H9 (cell line): ENCODE measurements around the gene BOD1. TPM values are rescaled to one million over a fixed set of nuclear protein-coding genes. Genes with fewer than 3 reads are reported as not detected.
A peak's percentile ranks its signal among the peaks of the same experiment; 100 is the strongest.

Source experiments
- DNase-seq: peaks from one replicate; pipeline ENCODE4 v3.0.0-alpha.2; 2017
- H2AFZ ChIP-seq: one replicate; pipeline ENCODE4 v1.6.1; 2013; ENCODE audit warnings: mild to moderate bottlenecking, low read length, control low read depth, moderate library complexity
- H2AK5ac ChIP-seq: 2 replicates; pipeline ENCODE4 v1.6.1; 2013; ENCODE audit warnings: low read length, control low read depth, mixed read lengths; ENCODE audit not compliant: insufficient read length
- H2BK120ac ChIP-seq: one replicate; pipeline ENCODE4 v1.6.1; 2013; ENCODE audit warnings: low read depth, mild to moderate bottlenecking, low read length, control low read depth, inconsistent platforms; ENCODE audit not compliant: poor library complexity, severe bottlenecking
- H2BK12ac ChIP-seq: 2 replicates; pipeline ENCODE4 v1.6.1; 2013; ENCODE audit warnings: low read length, control low read depth, mixed read lengths, low read depth; ENCODE audit not compliant: insufficient read length
- H2BK15ac ChIP-seq: 2 replicates; pipeline ENCODE4 v1.6.1; 2013; ENCODE audit warnings: low read depth, low read length, control low read depth
- H2BK20ac ChIP-seq: one replicate; pipeline ENCODE4 v1.6.1; 2013; ENCODE audit warnings: low read depth, mild to moderate bottlenecking, low read length, control low read depth, inconsistent platforms; ENCODE audit not compliant: poor library complexity, severe bottlenecking
- H2BK5ac ChIP-seq: 2 replicates; pipeline ENCODE4 v1.6.1; 2013; ENCODE audit warnings: low read length, control low read depth, mixed read lengths; ENCODE audit not compliant: insufficient read length
- H3K14ac ChIP-seq: 2 replicates; pipeline ENCODE4 v1.6.1; 2013; ENCODE audit warnings: low read length, control low read depth; ENCODE audit not compliant: insufficient read depth
- H3K18ac ChIP-seq: 2 replicates; pipeline ENCODE4 v1.6.1; 2013; ENCODE audit warnings: low read depth, mild to moderate bottlenecking, mixed read lengths, low read length, control low read depth; ENCODE audit not compliant: insufficient read length
- H3K23ac ChIP-seq: 2 replicates; pipeline ENCODE4 v1.6.1; 2013; ENCODE audit warnings: low read length, control low read depth, mixed read lengths, low read depth; ENCODE audit not compliant: insufficient read length
- H3K23me2 ChIP-seq: 2 replicates; pipeline ENCODE4 v1.6.1; 2013; ENCODE audit warnings: low read depth, mild to moderate bottlenecking, mixed read lengths, low read length, control low read depth; ENCODE audit not compliant: insufficient read length, poor library complexity, severe bottlenecking
- H3K27ac ChIP-seq: 2 replicates; pipeline ENCODE4 v1.5.1; 2013; ENCODE audit warnings: low read length, control low read depth, mixed read lengths, low read depth; ENCODE audit not compliant: insufficient read length
- H3K27me3 ChIP-seq: 2 replicates; pipeline ENCODE4 v1.6.1; 2013; ENCODE audit warnings: low read length, control low read depth, inconsistent platforms; ENCODE audit not compliant: insufficient read depth
- H3K4ac ChIP-seq: 2 replicates; pipeline ENCODE4 v1.6.1; 2013; ENCODE audit warnings: low read depth, mild to moderate bottlenecking, control low read depth, inconsistent platforms, low read length, moderate library complexity
- H3K4me1 ChIP-seq: 2 replicates; pipeline ENCODE4 v1.6.1; 2013; ENCODE audit warnings: low read length, control low read depth, inconsistent platforms; ENCODE audit not compliant: insufficient read depth
- H3K4me2 ChIP-seq: 2 replicates; pipeline ENCODE4 v1.6.1; 2013; ENCODE audit warnings: low read length, control low read depth, mixed read lengths; ENCODE audit not compliant: insufficient read length, insufficient read depth
- H3K56ac ChIP-seq: 2 replicates; pipeline ENCODE4 v1.6.1; 2013; ENCODE audit warnings: low read depth, mild to moderate bottlenecking, mixed read lengths, low read length, control low read depth; ENCODE audit not compliant: insufficient read length
- H3K79me1 ChIP-seq: 2 replicates; pipeline ENCODE4 v1.6.1; 2013; ENCODE audit warnings: low read depth, mild to moderate bottlenecking, moderate library complexity, low read length, control low read depth, inconsistent platforms; ENCODE audit not compliant: insufficient read depth, poor library complexity, severe bottlenecking
- H3K79me2 ChIP-seq: 2 replicates; pipeline ENCODE4 v1.6.1; 2013; ENCODE audit warnings: low read length, control low read depth, inconsistent platforms; ENCODE audit not compliant: insufficient read depth
- H3K9ac ChIP-seq: 2 replicates; pipeline ENCODE4 v1.6.1; 2013; ENCODE audit warnings: low read length, control low read depth, mixed read lengths; ENCODE audit not compliant: insufficient read length; ENCODE audit errors: extremely low read depth
- H3K9me3 ChIP-seq: one replicate; pipeline ENCODE4 v1.6.1; 2013; ENCODE audit warnings: low read depth, low read length, inconsistent platforms; ENCODE audit not compliant: control insufficient read depth
- H3T11ph ChIP-seq: one replicate; pipeline ENCODE4 v1.6.1; 2013; ENCODE audit warnings: mild to moderate bottlenecking, low read length, control low read depth, inconsistent platforms
- H4K20me1 ChIP-seq: one replicate; pipeline ENCODE4 v1.6.1; 2013; ENCODE audit not compliant: control insufficient read depth, insufficient read length, insufficient read depth
- H4K5ac ChIP-seq: 2 replicates; pipeline ENCODE4 v1.6.1; 2013; ENCODE audit warnings: low read depth, mild to moderate bottlenecking, mixed read lengths, low read length, control low read depth; ENCODE audit not compliant: insufficient read length
- H4K8ac ChIP-seq: replicated peaks from 2 replicates; pipeline ENCODE4 v1.6.1; 2013; ENCODE audit warnings: low read length, control low read depth, mixed read lengths, low read depth; ENCODE audit not compliant: insufficient read length
- H4K91ac ChIP-seq: 2 replicates; pipeline ENCODE4 v1.6.1; 2013; ENCODE audit warnings: low read depth, mild to moderate bottlenecking, moderate library complexity, mixed read lengths, low read length, control low read depth; ENCODE audit not compliant: insufficient read length
- H3K27ac Mint-ChIP-seq, 3 experiments: 2 replicates in 2 of 3; 3 replicates in 1 of 3; pipeline ENCODE4 v1.8.0; 2020 to 2021; ENCODE audit warnings: mixed read lengths in 3 of 3, mild to moderate bottlenecking in 1 of 3, moderate library complexity in 1 of 3
- H3K27me3 Mint-ChIP-seq: 2 replicates; pipeline ENCODE4 v1.8.0; 2021; ENCODE audit warnings: low read depth, mild to moderate bottlenecking, moderate library complexity, mixed read lengths
- H3K36me3 Mint-ChIP-seq, 3 experiments: 2 replicates in 2 of 3; 3 replicates in 1 of 3; pipeline ENCODE4 v1.8.0; 2020 to 2021; ENCODE audit warnings: low read depth in 3 of 3, mixed read lengths in 3 of 3; ENCODE audit not compliant: insufficient read depth in 1 of 3
- H3K4me1 Mint-ChIP-seq, 2 experiments: 2 replicates each; pipeline ENCODE4 v1.8.0; 2020; ENCODE audit warnings: mixed read lengths in 2 of 2
- H3K4me3 Mint-ChIP-seq, 2 experiments: 2 replicates in 1 of 2; 3 replicates in 1 of 2; pipeline ENCODE4 v1.8.0; 2020 to 2021; ENCODE audit warnings: mild to moderate bottlenecking in 2 of 2, mixed read lengths in 2 of 2, moderate library complexity in 1 of 2
- H3K9me3 Mint-ChIP-seq, 2 experiments: 2 replicates in 1 of 2; 3 replicates in 1 of 2; pipeline ENCODE4 v1.8.0; 2020; ENCODE audit warnings: mild to moderate bottlenecking in 2 of 2, mixed read lengths in 2 of 2, moderate library complexity in 1 of 2
- CTCF ChIP-seq: fragments of 200-600 bp; sonication (generic); conservative IDR thresholded peaks from 3 replicates; pipeline ENCODE4 v1.8.0; 2021; ENCODE audit warnings: antibody characterized with exemption, mild to moderate bottlenecking
- WGBS: extraction: QIAGEN DNeasy Blood & Tissue Kit; methylation state at CpG from one replicate; pipeline ENCODE4 v1.1.7; 2013; ENCODE audit warnings: missing lambda C conversion rate, low lambda C conversion rate, mixed read lengths; ENCODE audit not compliant: insufficient read length; ENCODE audit errors: extremely low coverage; 5-methylcytosine and 5-hydroxymethylcytosine counted together
- total RNA-seq: library from RNA; stranded (reverse); gene quantifications from 2 replicates; pipeline ENCODE4 v1.2.1, GENCODE V29; 2021

The BOD1 gene
- total RNA-seq, 1 experiment from 2014 or later, result 121 TPM

GRCh38 chr5:173583346-173583745, 33.1 kb downstream of the BOD1 start:
- TF ChIP-seq CTCF, result no peak
- H3K79me1 ChIP-seq, result no peaks in the 10 kb centered on the region

More at GRCh38 chr5:173583346-173583745, 33.1 kb downstream of the BOD1 start:
- no peak for DNase-seq
- H3K9ac ChIP-seq, result no peak overlapping the region
- H4K20me1 ChIP-seq, result no peaks in the 10 kb centered on the region
- H4K91ac ChIP-seq, result no peak overlapping the region
- no peak overlapping the region for H3K18ac ChIP-seq
- no CpG with 5 or more reads among the region's 2 CpGs for WGBS
- Mint-ChIP-seq H3K4me3 (no peak overlapping the region), H3K27ac (peak overlapping the region in 1 of 3 experiments; percentile 54; a peak in 1 of 7 replicates), H3K36me3 (peaks cover 18 to 35% (median 31%) of the 10 kb centered on the region in 3 experiments; a peak in 6 of 7 replicates), H3K27me3 (peaks cover 22% of the 10 kb centered on the region), H3K9me3 (peaks cover 44 to 48% of the 10 kb centered on the region in 2 experiments), H3K4me1 (peaks cover 0 to 10% of the 10 kb centered on the region in 2 experiments; a peak in 2 of 4 replicates)
- no peaks in the 10 kb centered on the region for H3K27me3 ChIP-seq
- no peak overlapping the region for H4K5ac ChIP-seq
- no peak overlapping the region for H2BK15ac ChIP-seq
- H3K23ac ChIP-seq, result no peak overlapping the region
- no peak overlapping the region for H4K8ac ChIP-seq
- no peak overlapping the region for H2BK120ac ChIP-seq
- no peaks in the 10 kb centered on the region for H3K23me2 ChIP-seq
- no peak overlapping the region for H3K56ac ChIP-seq
- H3T11ph ChIP-seq, result no peak overlapping the region
- no peak overlapping the region for H2AK5ac ChIP-seq
- H2BK20ac ChIP-seq, result no peak overlapping the region
- no peak overlapping the region for H2AFZ ChIP-seq
- no peak overlapping the region for H3K4me2 ChIP-seq
- H2BK12ac ChIP-seq, result no peak overlapping the region
- no peaks in the 10 kb centered on the region for H3K79me2 ChIP-seq
- H3K4me1 ChIP-seq, result no peaks in the 10 kb centered on the region
- H3K27ac ChIP-seq, result no peak overlapping the region
- no peak overlapping the region for H3K4ac ChIP-seq
- H2BK5ac ChIP-seq, result no peak overlapping the region
- no peak overlapping the region for H3K14ac ChIP-seq
- peaks cover 4% of the 10 kb centered on the region for H3K9me3 ChIP-seq
